Jurkat, Clone E6-1 (cell line): ENCODE results near the gene CRK. TPM values are rescaled to one million over a fixed set of nuclear protein-coding genes. Genes with fewer than 3 reads are reported as not detected.

Experiments
- DNase-seq: peaks from one replicate; pipeline ENCODE4 v3.0.0-alpha.2; 2011; ENCODE audit warnings: low read depth, low spot score
- H3K4me3 ChIP-seq: 2 replicates; pipeline ENCODE4 v1.5.1; 2011; ENCODE audit warnings: mild to moderate bottlenecking, low read length, control low read depth, moderate library complexity
- polyA plus RNA-seq: library from polyadenylated mRNA; unstranded; fragments of >200 nt; gene quantifications from one replicate; pipeline ENCODE4 v1.2.1, GENCODE V29; 2012; ENCODE audit warnings: missing spikeins; ENCODE audit not compliant: insufficient read length, insufficient read depth

The CRK gene
- polyA plus RNA-seq, result 18.3 TPM

GRCh38 chr17:1455797-1456599 lies at the start of gene CRK:
Gene CRK (minus strand): TSS chr17:1456232. CDS start chr17:1456117, 115 bp downstream.
- peak; percentile 89 for DNase-seq
- peak within 1 kb of the TSS; percentile 85 for H3K4me3 ChIP-seq

- no peak overlapping the region for H3K4me3 ChIP-seq
Observed at GRCh38 chr17:1505586-1505985, 49.6 kb upstream of the CRK start.

GRCh38 chr17:1504866-1505265 lies 48.8 kb upstream of the CRK start:
- DNase-seq, result no peak
- H3K4me3 ChIP-seq, result no peak overlapping the region

More at GRCh38 chr17:1505586-1505985, 49.6 kb upstream of the CRK start:
- no peak for DNase-seq

GRCh38 chr17:1503699-1504098 lies 47.7 kb upstream of the CRK start:
- DNase-seq, result no peak
- no peak overlapping the region for H3K4me3 ChIP-seq

- no peak for DNase-seq
- H3K4me3 ChIP-seq, result no peak overlapping the region
Observed at GRCh38 chr17:1498869-1499268, 42.8 kb upstream of the CRK start.

GRCh38 chr17:1498233-1498632 lies 42.2 kb upstream of the CRK start:
- no peak overlapping the region for H3K4me3 ChIP-seq
- DNase-seq, result no peak

GRCh38 chr17:1497831-1498230 lies 41.8 kb upstream of the CRK start:
- H3K4me3 ChIP-seq, result no peak overlapping the region
- no peak for DNase-seq

GRCh38 chr17:1496869-1497268 lies 40.8 kb upstream of the CRK start:
- no peak for DNase-seq
- no peak overlapping the region for H3K4me3 ChIP-seq

GRCh38 chr17:1495265-1495989 lies 39.4 kb upstream of the CRK start:
- no peak overlapping the region for H3K4me3 ChIP-seq
- no peak for DNase-seq

- H3K4me3 ChIP-seq, result no peak overlapping the region
- DNase-seq, result no peak
Observed at GRCh38 chr17:1494736-1495253, 38.8 kb upstream of the CRK start.

GRCh38 chr17:1494203-1494602 lies 38.2 kb upstream of the CRK start:
- DNase-seq, result no peak
- no peak overlapping the region for H3K4me3 ChIP-seq

GRCh38 chr17:1493291-1493980 lies 37.4 kb upstream of the CRK start:
- H3K4me3 ChIP-seq, result no peak overlapping the region
- DNase-seq, result no peak

GRCh38 chr17:1492249-1493206 lies 36.5 kb upstream of the CRK start, which contains the start of gene MYO1C:
Gene MYO1C (minus strand): TSS chr17:1492686. CDS start chr17:1492487, 199 bp downstream.
- no peak for DNase-seq
- H3K4me3 ChIP-seq, result peak within 1 kb of the TSS; percentile 29

- H3K4me3 ChIP-seq, result peak overlapping the region; percentile 74
- DNase-seq, result no peak
Observed at GRCh38 chr17:1491443-1492248, 35.6 kb upstream of the CRK start.

- H3K4me3 ChIP-seq, result peak overlapping the region; percentile 74
- DNase-seq, result peak; percentile 27
Observed at GRCh38 chr17:1490643-1491442, 34.8 kb upstream of the CRK start.

- H3K4me3 ChIP-seq, result no peak overlapping the region
- DNase-seq, result no peak
Observed at GRCh38 chr17:1488826-1489270, 32.8 kb upstream of the CRK start.
